Measurements from ENCODE around the gene SDCBP2. TPM values are rescaled to one million over a fixed set of nuclear protein-coding genes. Genes with fewer than 3 reads are reported as not detected.

Gene SDCBP2
- total and polyA plus RNA-seq, 2 of the 4 experiments (the other 2 are of a cell fraction) = 0.54 to 1.3 TPM

- ChIA-PET POLR2A (ENCODE audit: unreplicated experiment) (no interaction called here), CTCF (interaction anchor here (0.7 kb wide), 1 partner anchor 113 kb away, joined by 3 read pairs; no protein-coding TSS in a partner anchor)
- dilution Hi-C loops (cut with HindIII; ENCODE audit: low sequenced_read_pairs, unreplicated experiment) (no loop called here), intact Hi-C loops (cut with micrococcal nuclease) (loop anchor here (2.0 kb wide), 1 partner anchor 69 kb away; the partner anchor contains the start of gene FKBP1A), in situ Hi-C loops (cut with MboI; ENCODE audit: low sequenced_read_pairs) (no loop called here)
- H3K9me1 ChIP-seq (ENCODE audit: insufficient read depth, low read length) = peaks cover 31% of the 10 kb centered on the region
- peak overlapping the region; percentile 100 for H2BK15ac ChIP-seq (ENCODE audit: low read depth, low read length)
- peak overlapping the region; percentile 90 for H2BK120ac ChIP-seq (ENCODE audit: low read depth, low read length)
- H4K5ac ChIP-seq (ENCODE audit: low read depth, low read length) = peak overlapping the region; percentile 96
- peak overlapping the region; percentile 98 for H4K91ac ChIP-seq (ENCODE audit: insufficient read depth, low read depth, low read length)
- H3K14ac ChIP-seq (replicated peaks; ENCODE audit: low read depth, low read length) = peak overlapping the region; percentile 58
- H2AK5ac ChIP-seq (ENCODE audit: low read depth, low read length) = peak overlapping the region; percentile 100
- H3K27me3 ChIP-seq (ENCODE audit: control insufficient read depth, insufficient read depth, low read length) = no peaks in the 10 kb centered on the region
- DNase-seq (no peak), ATAC-seq (ENCODE audit: low read depth) (no peak)
- TF ChIP-seq CHD1 (IDR thresholded peaks at IDR 0.05; ENCODE audit: low read depth, low read length) (no peak), MXI1 (IDR thresholded peaks at IDR 0.05; ENCODE audit: borderline replicate concordance, low read depth, low read length) (no peak), SMC3 (IDR thresholded peaks at IDR 0.05; ENCODE audit: low read depth, low read length) (no peak), RAD21 (IDR thresholded peaks at IDR 0.05; ENCODE audit: low read length) (no peak), MAZ (IDR thresholded peaks at IDR 0.05; ENCODE audit: borderline replicate concordance, low read depth, low read length) (no peak), BHLHE40 (IDR thresholded peaks at IDR 0.05; ENCODE audit: low read depth, low read length) (no peak)
- WGBS, 2 experiments (ENCODE audit: extremely low coverage in 2 of 2, insufficient read length in 1 of 2) = 71% methylated on average over 4 of the region's 12 CpGs; no CpG with 5 or more reads in 1 of the 2 experiments
- H3K4me1 ChIP-seq (ENCODE audit: control insufficient read depth, insufficient read depth, low read length) = peaks cover 38% of the 10 kb centered on the region
- peak overlapping the region; percentile 85 for H3K56ac ChIP-seq (ENCODE audit: extremely low read depth, insufficient read depth, low read length)
- peak overlapping the region; percentile 86; the same call in 1 of the 2 replicates for H3K4me2 ChIP-seq (ENCODE audit: low read depth, low read length)
- H2BK20ac ChIP-seq (ENCODE audit: low read depth, low read length) = peak overlapping the region; percentile 98
- no peaks in the 10 kb centered on the region for H3K9me3 ChIP-seq (ENCODE audit: control insufficient read depth, insufficient read depth, low read length)
- H3K27ac ChIP-seq (ENCODE audit: insufficient read depth, low read length) = peak overlapping the region; percentile 87
- H3K4me3 ChIP-seq (ENCODE audit: insufficient read depth, low read depth, low read length) = no peak overlapping the region
- H3K36me3 ChIP-seq (ENCODE audit: control insufficient read depth, insufficient read depth, low read length) = no peaks in the 10 kb centered on the region
- H3K9ac ChIP-seq (ENCODE audit: low read depth, low read length) = 0 out of 2 replicates have a peak overlapping the region, but pooled peaks have one; percentile 19
- H3K79me1 ChIP-seq (ENCODE audit: low read depth in 1 of 2, low read length in 2 of 2) = peaks cover 15 to 56% of the 10 kb centered on the region in 2 experiments
- H4K20me1 ChIP-seq (ENCODE audit: insufficient read depth, low read length) = no peaks in the 10 kb centered on the region; the same call in 1 of the 2 replicates
- H3K18ac ChIP-seq (ENCODE audit: low read depth, low read length) = peak overlapping the region; percentile 93
- H2AFZ ChIP-seq (replicated peaks; ENCODE audit: low read length, poor library complexity) = peak overlapping the region; percentile 70
- no TSS peak for BruUV-seq (replicated peaks)
- peak overlapping the region; percentile 81 for H3K23ac ChIP-seq (ENCODE audit: low read depth, low read length)
- H4K8ac ChIP-seq (ENCODE audit: low read depth in 2 of 2, low read length in 2 of 2) = peak overlapping the region; percentile 93 to 95
- peak overlapping the region; percentile 99 for H2BK5ac ChIP-seq (ENCODE audit: low read depth, low read length, poor library complexity, severe bottlenecking)
- peak overlapping the region; percentile 97 for H3K4ac ChIP-seq (ENCODE audit: low read depth, low read length)
- H2AK9ac ChIP-seq (replicated peaks; ENCODE audit: low read depth, low read length, poor library complexity) = peak overlapping the region; percentile 53
These were observed 4.9 kb downstream of the SDCBP2 start for GRCh38 chr20:1323830-1324597.

Measured in IMR-90 (cell line).